GM21576 (cell line): Measurements from ENCODE around the gene AAMP.

ENCODE experiments used
- ATAC-seq: cut with Tn5 transposase; IDR thresholded peaks from one replicate; pipeline ENCODE4 v1.9.1; 2021; ENCODE audit warnings: mild to moderate bottlenecking, moderate library complexity; ENCODE audit not compliant: unreplicated experiment

Gene AAMP

DNA sequence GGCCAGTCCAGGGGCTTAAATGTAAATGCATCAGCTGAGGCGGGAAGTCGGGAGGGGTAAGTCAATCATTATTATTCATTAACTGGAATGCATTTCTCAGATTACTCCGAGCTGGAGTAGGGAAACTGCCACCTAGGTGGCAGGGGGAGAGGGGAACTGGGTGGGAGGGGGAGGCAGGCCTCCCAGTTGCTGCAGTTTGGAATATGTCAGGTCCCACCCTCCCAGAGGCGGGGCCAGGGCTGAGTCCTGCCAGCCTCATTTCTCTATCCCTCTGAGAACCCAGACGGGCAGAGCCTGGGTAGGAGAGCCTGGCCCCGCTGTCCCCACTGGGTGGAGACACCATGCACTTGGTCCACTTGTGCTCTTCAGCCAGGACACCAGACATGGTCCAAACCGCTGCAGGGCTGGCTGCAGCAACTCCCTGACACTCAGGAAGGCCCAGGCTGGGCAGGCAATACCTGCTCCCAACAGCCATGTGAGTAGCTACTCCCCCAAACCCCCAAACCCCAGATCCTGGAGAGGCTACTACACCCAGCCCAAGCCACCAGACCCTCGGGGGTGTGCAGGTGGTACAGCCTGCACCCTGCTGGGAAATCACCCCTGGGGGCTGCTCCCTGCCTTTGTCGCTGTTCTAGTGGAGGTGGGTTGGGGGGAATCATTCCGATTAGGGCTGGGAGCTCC is 9.1 kb downstream of the AAMP start, which contains the start of gene GPBAR1:
Gene GPBAR1, plus strand, starts transcription at position 274 of the 681 bp plus-strand sequence. CDS start 1,710 bp downstream, outside the sequence.
- ATAC-seq, result no peak

DNA sequence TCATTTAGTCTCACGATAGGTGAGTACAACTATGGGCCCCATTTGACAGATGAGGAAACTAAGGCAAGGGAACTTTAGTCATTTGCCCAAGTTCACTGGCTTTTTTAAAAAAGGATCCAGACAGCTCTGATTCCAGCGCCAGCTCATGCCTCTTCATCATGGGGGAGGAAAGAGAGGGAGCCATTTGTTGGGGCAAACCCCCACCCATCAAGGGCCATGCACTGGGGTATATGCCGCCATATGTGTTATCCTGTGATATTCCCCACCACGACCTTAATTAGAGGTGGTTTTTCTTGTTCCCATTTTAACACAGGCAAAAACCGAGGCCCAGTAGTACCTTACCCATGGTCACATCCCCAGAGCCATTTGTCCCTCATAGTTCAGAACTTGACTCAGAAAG is 9.8 kb downstream of the AAMP start:
- no peak for ATAC-seq

DNA sequence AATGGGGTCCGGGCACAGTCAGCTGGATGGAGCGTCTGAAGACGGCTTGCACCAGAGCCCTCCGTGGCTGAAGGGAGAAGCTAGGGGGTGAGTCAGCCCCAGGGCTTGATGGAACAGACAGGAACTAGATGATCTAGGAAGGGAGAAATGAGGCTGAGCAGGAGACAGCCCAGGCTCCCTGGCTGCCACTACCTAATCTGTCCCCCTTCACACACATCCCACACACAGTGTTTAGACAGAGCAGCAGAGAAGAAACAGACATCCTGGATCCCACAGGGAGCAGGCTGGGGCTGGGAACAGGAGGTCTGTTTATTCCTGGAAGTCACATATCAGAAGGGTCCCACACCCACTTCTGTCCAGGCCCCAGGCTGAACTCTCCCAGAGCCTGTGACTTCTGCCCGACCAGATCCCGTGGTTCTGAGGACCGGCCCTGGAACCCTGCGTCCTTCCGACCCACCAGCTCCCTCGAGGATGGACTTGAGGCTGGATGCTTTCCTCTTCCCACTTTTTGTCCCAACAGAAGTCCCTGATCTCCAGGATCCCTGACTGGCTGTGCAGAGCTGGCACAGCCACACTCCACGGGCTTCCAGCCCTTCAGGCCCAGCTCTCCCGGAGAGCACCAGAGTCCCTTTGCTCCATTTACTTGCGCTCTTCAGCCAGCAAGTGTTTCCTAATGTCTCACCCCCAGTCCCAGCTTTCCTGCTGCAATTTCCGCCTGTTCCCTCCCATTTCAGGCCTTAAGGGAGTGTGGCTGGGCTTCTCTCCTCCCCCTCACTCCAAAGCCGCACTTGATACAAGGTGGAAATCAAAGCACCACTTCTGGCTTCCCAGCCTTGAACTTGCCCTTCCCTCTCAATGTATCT is 10.6 kb downstream of the AAMP start:
- no peak for ATAC-seq

DNA sequence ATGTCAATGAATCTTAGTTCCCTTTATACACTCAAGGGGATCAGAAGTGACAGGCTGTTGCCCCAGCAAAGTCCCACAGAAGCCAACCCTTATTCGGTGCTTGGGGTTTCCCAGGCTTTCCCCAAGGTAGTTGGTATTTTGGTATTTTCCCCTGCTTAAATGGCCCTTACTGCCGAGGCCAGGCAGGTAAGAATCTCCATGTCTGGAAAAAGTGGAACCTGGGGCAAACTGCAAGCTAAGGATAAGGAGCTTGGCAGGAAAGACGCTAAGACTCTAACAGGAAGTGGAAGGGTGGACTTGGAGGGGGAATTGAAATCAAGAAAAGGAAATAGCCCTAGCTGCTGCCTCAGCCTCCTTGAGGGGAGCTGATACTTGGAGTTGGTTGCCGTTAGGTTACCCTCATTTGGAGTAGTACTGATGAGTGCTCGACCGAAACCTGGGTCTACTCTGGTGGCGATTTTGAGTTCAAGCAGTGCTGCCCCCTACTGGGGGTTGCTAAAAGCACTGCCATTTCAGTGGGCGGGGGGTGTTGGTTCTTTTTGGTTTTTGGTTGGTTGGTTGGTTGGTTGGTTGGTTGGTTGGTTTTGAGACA is 12.5 kb downstream of the AAMP start:
- peak; percentile 65 for ATAC-seq

DNA sequence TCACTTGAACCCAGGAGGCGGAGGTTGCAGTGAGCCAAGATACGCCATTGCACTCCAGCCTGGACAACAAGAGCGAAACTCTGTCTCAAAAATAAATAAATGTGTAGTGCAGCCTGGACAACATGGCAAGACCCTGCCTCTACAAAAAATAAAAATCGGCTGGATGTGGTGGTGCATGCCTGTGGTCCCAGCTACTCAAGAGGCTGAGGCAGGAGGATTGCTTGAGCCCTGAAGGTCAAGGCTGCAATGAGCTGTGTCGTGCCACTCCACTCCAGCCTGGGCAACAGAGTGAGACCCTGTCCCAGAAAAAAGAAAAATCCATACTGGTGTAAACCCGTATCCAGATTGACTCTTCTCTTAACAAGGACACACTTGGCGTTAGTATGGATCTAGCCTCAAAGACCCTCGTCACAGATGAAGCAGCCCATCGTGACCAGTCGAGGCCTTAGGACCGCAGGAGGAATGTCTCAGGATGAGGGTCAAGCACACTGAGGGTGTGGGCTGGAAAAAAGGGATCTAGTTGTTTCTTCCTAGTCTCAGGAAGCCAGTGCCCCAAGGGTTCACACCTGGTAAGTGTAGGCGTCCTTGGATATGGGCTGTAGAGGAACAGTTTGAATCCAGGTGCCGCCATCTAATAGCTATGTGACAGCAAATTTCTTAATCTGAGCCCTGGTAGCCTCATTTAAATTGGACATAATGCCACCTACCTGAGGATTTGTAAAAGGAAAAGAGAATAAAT is 13.2 kb downstream of the AAMP start:
- no peak for ATAC-seq

DNA sequence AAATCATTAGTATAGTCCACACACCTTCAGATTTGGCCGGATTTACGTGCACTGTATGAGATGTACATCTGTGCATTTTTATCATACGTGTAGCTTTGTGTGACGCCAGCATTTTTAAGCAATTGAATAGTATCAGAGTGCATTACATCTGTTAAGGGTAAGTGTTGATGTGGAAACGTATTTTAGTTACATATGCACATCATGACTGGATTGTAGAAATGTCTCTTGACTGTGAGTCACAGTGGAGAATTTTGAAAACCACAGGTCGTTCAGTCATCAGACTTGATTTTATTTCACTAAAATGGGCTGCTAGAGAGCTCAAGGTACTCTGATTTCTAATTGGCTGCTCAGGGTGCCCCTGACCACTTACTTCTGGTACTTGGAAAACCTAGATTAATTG is 14.5 kb downstream of the AAMP start:
- ATAC-seq, result no peak

DNA sequence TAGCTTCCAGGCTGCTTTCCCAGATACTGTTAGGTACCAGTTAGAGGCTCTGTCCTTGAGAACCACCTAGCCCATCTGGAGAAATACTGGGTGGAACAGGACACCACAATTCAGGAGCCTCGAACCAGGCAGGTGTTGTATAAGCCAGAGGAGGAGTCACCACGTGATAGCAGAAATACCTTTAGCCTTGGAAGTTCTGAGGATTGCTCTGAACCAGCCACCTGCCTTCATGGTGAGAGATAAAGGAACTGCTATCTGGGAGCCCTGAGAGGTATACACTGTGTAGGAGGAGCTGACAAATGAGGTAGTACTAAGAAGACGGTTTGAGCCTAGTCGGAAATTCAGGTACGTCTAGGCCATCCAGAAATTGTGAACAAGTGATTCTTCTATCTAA is 16.7 kb downstream of the AAMP start:
- no peak for ATAC-seq

DNA sequence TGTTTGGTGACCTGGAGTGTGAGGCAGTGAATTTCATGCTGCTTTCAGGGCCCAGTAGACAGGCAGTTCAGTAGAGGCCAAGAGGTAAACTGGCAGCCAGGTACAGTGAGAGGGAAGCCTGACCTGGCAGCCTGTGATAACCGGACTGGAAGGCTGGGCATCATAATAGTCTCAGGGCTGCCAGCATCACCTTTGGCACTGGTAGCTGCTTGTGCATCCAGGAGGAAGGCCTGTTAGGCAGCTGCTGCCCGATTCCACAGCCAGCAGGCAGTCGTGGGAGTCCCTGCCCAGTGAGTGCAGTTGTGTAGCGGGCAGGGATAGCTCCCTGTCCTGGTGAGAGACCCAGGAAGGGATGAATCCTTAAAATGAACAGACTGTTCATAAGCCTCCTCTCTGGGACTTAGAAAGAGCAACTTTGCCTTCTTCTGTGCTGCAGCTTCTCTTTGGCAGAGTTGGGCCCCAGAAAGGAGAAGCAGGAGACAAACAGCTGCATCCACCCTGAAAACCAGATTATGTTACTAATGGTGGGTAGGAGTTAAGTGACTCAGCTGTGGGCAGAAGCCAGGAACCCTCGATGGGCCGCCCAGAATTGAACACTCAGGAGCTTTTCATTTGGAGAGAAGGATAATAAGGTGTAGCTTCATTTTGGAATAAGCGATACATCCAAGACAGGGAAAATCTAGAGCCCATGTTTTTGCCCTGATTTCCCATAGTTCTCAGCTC is 17.3 kb downstream of the AAMP start:
- no peak for ATAC-seq

DNA sequence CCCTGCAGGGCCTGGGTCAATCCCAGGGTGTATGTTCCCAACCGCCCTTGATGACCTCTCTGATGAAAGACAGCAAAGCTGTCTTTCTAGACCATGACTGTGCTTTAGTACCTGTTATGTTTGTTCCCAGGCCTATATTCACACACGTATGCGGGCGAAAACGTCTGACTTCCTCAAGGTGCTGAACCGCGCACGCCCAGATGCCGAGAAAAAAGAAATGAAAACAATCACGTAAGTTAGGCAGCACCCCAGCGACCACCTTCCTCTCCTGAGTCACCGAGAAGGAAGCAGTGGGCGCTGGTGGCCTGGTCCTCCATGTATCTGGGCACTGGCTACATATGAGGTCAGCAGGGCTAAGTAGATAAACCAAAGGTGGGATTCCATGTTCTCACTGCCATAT is 20.2 kb downstream of the AAMP start:
- ATAC-seq, result no peak

DNA sequence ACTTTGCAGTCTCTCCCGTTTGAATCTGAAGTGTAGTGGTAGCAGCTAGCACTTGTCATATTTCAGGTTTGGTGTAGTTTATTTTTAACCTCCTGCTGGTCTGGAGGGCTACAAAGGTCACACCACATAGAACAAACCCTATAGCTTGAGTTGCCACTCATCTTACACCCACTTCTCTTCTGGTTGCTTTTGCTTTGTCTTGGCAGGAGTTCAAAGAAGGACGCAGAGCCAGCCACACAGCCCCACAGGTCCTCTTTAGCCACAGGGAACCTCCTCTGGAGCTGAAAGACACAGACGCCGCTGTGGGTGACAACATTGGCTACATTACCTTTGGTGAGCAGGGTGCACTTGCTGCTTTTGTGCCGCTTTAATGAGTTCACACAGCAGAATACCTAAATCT is 24.7 kb downstream of the AAMP start:
- ATAC-seq, result no peak

DNA sequence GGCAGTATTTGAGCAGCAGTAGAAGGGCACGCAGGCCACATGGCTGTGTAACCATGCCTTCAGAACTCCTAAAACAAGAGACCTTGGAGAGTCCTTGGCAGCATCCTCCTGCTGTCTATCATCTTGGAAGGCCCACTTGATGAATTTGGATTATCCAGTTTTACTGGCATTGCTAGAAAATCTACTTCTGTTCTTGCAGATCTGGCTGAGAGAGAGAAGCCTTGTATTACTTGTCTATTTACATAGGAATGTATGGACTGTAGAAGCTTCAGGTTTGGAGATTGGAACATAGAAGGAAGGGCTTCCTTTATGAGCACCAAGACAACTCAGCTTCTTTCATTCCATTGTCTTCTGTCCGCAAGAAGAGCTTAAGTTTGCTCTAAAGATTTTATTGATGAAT is 25.3 kb downstream of the AAMP start:
- no peak for ATAC-seq

DNA sequence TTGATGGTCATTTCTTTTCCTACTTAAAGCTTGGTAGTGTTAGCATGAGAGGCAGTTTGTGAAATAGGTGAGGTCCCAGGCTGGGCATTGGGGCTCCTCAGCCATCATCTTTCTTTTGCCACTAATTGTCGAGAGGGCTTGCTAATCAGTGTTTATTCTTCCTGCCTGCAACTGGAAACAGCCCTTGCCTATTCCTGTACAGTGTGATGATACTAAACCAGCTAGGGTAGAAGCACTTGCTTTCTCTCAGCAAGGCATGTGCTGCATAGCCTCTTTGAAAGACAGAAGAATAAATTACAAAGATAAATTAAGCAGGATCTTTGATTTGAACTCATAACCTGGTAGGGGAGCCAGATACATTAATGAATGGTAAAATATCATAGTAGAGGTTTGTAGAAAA is 25.7 kb downstream of the AAMP start:
- ATAC-seq, result no peak

DNA sequence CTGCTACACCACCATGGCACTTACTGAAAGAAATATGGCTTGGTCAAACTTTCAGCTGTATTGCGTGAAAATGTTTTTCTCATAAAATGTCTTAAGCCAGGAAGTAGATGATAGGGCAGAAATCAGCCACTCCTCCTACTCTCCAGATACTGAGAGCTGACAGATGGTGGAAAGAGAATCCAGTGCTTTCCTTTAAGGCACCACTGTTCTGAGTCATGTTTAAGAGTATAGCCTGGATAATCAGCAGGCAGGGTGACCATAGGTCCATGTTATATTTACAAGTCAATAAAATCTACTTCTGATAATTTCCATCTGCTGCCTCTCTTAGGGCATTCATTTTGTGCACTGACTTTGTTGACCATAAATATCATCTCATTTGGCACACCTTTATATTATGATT is 31.1 kb downstream of the AAMP start:
- ATAC-seq, result no peak

DNA sequence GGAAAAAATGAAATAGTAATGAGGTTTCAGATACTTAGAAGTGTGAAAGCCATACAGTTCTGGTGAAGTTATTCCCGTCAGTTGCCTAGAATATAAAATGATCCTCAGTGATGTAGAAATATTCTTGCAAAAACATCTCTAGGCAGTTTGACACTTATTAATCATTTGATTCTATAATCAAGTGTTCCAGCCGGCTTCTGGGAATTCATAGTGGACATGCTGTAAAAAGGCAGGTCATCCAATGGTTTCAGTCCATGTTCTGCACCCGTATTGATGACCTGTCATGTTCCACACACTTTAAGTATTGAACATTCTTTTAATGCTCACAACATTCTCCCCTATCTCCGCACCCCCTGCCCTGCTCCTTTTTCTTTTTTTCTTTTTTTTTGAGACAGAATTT is 33.1 kb downstream of the AAMP start:
- no peak for ATAC-seq

DNA sequence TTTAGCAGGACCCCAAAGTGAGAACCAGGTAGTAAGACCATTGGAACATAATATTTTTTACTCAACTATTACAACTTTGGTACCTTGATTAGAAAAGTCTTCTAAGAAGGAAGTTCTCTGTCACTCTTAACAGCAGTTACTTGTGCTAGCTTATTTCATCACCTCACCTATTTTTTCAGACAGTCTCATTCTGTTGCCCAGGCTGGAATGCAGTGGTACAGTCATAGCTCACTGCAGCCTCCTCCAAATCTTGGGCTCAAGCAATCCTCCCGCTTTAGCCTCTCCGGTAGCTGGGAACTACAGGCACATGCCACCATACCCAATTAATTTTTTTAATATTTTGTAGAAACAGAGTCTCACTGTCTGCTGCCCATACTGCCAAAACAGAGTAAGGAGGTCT is 34.9 kb downstream of the AAMP start:
- ATAC-seq, result no peak

DNA sequence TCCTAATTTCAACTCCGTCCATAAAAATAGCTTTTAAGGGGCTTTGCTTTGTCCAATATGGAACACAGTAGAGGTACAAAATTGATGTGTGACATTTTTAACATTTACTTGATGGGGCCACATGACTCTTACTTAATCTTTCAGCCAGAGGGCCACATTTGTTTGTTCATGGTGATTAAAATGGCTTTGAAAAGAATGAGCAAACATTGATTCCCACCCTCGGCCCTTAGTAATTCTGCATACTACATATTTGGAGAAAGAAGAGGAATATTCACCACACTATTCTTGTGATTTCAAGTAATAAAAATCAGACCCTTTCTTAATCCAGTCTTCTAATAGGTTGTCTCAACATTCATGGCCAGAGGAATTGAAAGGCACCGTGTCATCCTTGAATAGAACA is 35.4 kb downstream of the AAMP start:
- ATAC-seq, result no peak

DNA sequence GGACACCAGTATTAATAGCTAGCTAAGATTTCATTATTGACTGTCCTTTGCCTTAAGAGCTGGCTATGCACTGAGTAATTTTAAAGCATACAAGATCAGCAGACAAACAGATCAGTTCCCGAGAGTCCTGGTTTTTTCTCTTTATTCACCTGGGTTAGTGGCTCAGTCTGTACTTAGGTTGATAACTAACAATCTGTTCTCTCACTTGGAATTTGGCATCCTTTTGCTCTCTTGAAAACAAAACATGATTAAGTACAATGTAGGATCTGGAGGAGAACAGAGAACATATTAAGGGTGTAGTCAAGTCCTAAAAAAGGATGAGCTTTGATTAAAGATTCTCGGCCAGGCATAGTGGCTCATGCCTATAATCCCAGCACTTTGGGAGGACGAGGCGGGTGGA is 36.4 kb downstream of the AAMP start:
- ATAC-seq, result no peak

DNA sequence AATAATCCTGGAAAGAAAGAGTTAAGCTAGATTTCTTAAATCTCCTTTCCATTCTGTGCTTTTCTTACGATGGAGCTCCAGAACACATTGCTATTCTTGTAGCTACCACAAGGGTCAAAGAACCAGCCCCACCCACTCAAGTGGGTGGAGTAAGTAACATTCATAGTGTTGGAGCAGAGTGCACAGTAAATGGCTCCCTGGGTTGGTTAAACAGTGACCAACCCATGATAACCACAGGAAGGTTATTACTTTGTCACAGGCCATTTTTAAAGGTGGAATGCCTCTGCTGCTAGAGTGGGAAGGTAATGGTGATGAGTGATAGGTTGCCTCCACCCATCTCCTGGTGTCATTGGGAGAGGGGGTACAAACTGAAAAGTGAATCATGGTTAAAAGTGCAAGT is 39.1 kb downstream of the AAMP start:
- peak; percentile 36 for ATAC-seq

DNA sequence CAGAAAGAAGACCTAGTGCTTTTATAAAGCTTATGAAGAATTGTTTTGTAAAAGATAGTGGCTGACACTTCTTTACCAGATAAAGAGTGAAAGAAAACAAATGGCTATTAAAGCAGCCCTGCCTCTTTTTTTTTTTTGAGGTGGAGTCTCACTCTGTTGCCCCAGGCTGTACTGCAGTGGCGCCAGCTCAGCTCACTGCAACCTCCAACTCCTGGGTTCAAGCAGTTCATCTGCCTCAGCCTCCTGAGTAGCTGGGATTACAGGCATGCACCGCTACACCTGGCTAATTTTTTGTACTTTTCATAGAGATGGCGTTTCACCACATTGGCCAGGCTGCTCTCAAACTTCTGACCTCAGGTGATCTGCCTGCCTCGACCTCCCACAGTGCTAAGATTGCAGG is 40.1 kb downstream of the AAMP start:
- no peak for ATAC-seq

DNA sequence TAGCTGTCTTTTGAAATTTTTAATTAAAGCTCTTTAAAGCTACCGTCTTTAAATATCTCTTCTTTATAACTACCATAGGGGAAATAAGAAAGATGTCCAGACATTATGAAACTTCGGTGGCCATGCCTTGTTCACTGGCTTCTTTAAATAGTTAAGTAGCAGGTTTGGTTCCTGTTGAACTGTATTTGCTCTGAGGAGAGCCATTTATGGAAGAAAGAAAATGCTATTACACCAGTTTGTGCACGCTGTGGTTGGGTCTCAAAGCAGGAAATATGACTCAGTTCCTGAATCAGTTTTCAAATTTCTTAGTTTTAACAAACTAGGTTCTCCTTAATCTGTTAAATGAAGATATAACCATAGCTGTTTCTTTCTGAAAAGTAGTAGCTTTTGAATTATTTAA is 40.7 kb downstream of the AAMP start:
- peak; percentile 91 for ATAC-seq
